ENCODE results near the gene FNTB.

FNTB gene

GRCh38 chr14:64939817-64940190, 46.9 kb upstream of the FNTB start:
- peaks cover 56% of the 10 kb centered on the region for H3K36me3 ChIP-seq
- TF ChIP-seq CTCF (IDR thresholded peaks at IDR 0.05), result no peak
- peaks cover 12 to 28% of the 10 kb centered on the region in 2 experiments for H3K4me1 ChIP-seq (ENCODE audit: control insufficient read depth in 1 of 2, insufficient read depth in 1 of 2, low read depth in 1 of 2, low read length in 1 of 2)
- H3K4me3 ChIP-seq (ENCODE audit: low read depth in 1 of 2, low read length in 1 of 2), result no peak overlapping the region
- no peak overlapping the region for H3K27ac ChIP-seq
- no peaks in the 10 kb centered on the region for H3K27me3 ChIP-seq
- no peaks in the 10 kb centered on the region for H3K9me3 ChIP-seq

GRCh38 chr14:64940336-64940910, 46.3 kb upstream of the FNTB start:
- no peak for TF ChIP-seq CTCF (IDR thresholded peaks at IDR 0.05)
- Histone ChIP-seq H3K4me1 (ENCODE audit: control insufficient read depth in 1 of 2, insufficient read depth in 1 of 2, low read depth in 1 of 2, low read length in 1 of 2) (peaks cover 12 to 29% of the 10 kb centered on the region in 2 experiments), H3K36me3 (peaks cover 53% of the 10 kb centered on the region), H3K4me3 (ENCODE audit: low read depth in 1 of 2, low read length in 1 of 2) (no peak overlapping the region), H3K9me3 (no peaks in the 10 kb centered on the region), H3K27me3 (no peaks in the 10 kb centered on the region), H3K27ac (no peak overlapping the region)

- Histone ChIP-seq H3K4me1 (ENCODE audit: control insufficient read depth in 1 of 2, insufficient read depth in 1 of 2, low read depth in 1 of 2, low read length in 1 of 2) (peaks cover 30 to 51% of the 10 kb centered on the region in 2 experiments), H3K36me3 (peaks cover 43% of the 10 kb centered on the region), H3K27ac (peak within 1 kb of the TSS; percentile 58), H3K9me3 (no peaks in the 10 kb centered on the region), H3K4me3 (ENCODE audit: low read depth in 1 of 2, low read length in 1 of 2) (no peak within 1 kb of the TSS), H3K27me3 (no peaks in the 10 kb centered on the region)
- no peak for TF ChIP-seq CTCF (IDR thresholded peaks at IDR 0.05)
Measured at GRCh38 chr14:64942531-64943111, 44.1 kb upstream of the FNTB start, which contains the start of gene GPX2. TSS of gene GPX2 (minus strand) at chr14:64942745. CDS start at chr14:64942726, 19 bp downstream.

- H3K27ac ChIP-seq, result peak overlapping the region; percentile 58
- no peak overlapping the region for H3K4me3 ChIP-seq (ENCODE audit: low read depth in 1 of 2, low read length in 1 of 2)
- TF ChIP-seq CTCF (IDR thresholded peaks at IDR 0.05), result no peak
- no peaks in the 10 kb centered on the region for H3K9me3 ChIP-seq
- peaks cover 41% of the 10 kb centered on the region for H3K36me3 ChIP-seq
- no peaks in the 10 kb centered on the region for H3K27me3 ChIP-seq
- H3K4me1 ChIP-seq (ENCODE audit: control insufficient read depth in 1 of 2, insufficient read depth in 1 of 2, low read depth in 1 of 2, low read length in 1 of 2), result peaks cover 33 to 59% of the 10 kb centered on the region in 2 experiments
Measured at GRCh38 chr14:64943556-64943955, 43.1 kb upstream of the FNTB start.

- H3K4me3 ChIP-seq (ENCODE audit: low read depth in 1 of 2, low read length in 1 of 2), result no peak overlapping the region
- H3K4me1 ChIP-seq (ENCODE audit: control insufficient read depth in 1 of 2, insufficient read depth in 1 of 2, low read depth in 1 of 2, low read length in 1 of 2), result peaks cover 33 to 59% of the 10 kb centered on the region in 2 experiments
- no peaks in the 10 kb centered on the region for H3K9me3 ChIP-seq
- no peak for TF ChIP-seq CTCF (IDR thresholded peaks at IDR 0.05)
- peak overlapping the region; percentile 58 for H3K27ac ChIP-seq
- no peaks in the 10 kb centered on the region for H3K27me3 ChIP-seq
- peaks cover 41% of the 10 kb centered on the region for H3K36me3 ChIP-seq
Measured at GRCh38 chr14:64944041-64944440, 42.7 kb upstream of the FNTB start.
